Neural progenitor cell (in vitro differentiated cells): ENCODE data around the gene CDH23.

ENCODE experiments used
- EZH2 ChIP-seq: fragments of 200-600 bp; sonication (generic); IDR thresholded peaks from 2 replicates; pipeline ENCODE4 v1.6.1; 2017; ENCODE audit warnings: antibody characterized with exemption, mild to moderate bottlenecking, moderate library complexity
- EZH2phosphoT487 ChIP-seq: fragments of 200-600 bp; sonication (generic); IDR thresholded peaks from 2 replicates; pipeline ENCODE4 v1.6.1; 2017; ENCODE audit warnings: antibody characterized with exemption
- TF ChIP-seq, protein P1 (sequence below): fragments of 200-600 bp; sonication (generic); IDR thresholded peaks from 2 replicates; pipeline ENCODE4 v1.5.1; 2017; ENCODE audit warnings: antibody characterized with exemption, mild to moderate bottlenecking

DNA sequence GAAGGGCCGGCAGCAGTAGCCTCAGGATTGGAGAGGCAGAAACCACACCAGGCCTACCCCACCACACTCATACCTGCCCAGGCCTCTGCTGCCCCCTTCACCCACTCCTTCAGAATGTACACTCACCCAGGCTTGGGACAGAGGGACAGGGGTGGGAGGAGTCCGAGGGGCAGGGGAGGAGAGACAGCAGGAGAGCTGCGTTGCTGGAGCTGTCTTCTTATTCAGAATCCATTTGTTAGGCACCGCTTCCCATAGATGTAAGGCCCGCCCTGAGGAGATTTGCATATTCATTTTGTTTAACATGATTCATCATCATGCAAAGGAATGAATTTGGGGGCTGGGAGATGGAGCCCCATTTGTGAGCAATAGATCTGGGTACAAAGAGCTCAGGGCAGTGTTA, 156.7 kb downstream of the CDH23 start:
- TF ChIP-seq EZH2 = no peak
- TF ChIP-seq, protein P1, sequence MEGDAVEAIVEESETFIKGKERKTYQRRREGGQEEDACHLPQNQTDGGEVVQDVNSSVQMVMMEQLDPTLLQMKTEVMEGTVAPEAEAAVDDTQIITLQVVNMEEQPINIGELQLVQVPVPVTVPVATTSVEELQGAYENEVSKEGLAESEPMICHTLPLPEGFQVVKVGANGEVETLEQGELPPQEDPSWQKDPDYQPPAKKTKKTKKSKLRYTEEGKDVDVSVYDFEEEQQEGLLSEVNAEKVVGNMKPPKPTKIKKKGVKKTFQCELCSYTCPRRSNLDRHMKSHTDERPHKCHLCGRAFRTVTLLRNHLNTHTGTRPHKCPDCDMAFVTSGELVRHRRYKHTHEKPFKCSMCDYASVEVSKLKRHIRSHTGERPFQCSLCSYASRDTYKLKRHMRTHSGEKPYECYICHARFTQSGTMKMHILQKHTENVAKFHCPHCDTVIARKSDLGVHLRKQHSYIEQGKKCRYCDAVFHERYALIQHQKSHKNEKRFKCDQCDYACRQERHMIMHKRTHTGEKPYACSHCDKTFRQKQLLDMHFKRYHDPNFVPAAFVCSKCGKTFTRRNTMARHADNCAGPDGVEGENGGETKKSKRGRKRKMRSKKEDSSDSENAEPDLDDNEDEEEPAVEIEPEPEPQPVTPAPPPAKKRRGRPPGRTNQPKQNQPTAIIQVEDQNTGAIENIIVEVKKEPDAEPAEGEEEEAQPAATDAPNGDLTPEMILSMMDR = no peak
- no peak for TF ChIP-seq EZH2phosphoT487
